Testis (tissue), 2 donors: ENCODE data around the gene NAT16.

Source experiments
- CTCF ChIP-seq, 3 experiments: fragments of 450-650 bp in 2 of 3; fragments of 200-600 bp in 1 of 3; sonication (generic) in 1 of 3; IDR thresholded peaks; one replicate each; pipeline ENCODE4 v1.5.1; 2016 to 2019; ENCODE audit warnings: antibody characterized with exemption in 3 of 3, mild to moderate bottlenecking in 2 of 3, moderate library complexity in 1 of 3
- POLR2A ChIP-seq: fragments of 450-650 bp; IDR thresholded peaks from one replicate; pipeline ENCODE4 v1.6.1; 2017; ENCODE audit warnings: antibody characterized with exemption, mild to moderate bottlenecking, moderate library complexity

GRCh38 chr7:101174322-101174854 is 5.7 kb downstream of the NAT16 start:
- TF ChIP-seq POLR2A (no peak), CTCF (IDR thresholded peaks at IDR 0.05) (no peak)
